GM18867 (cell line): Measurements from ENCODE around the gene SLC25A38.

Experiments
- ATAC-seq: cut with Tn5 transposase; IDR thresholded peaks from one replicate; pipeline ENCODE4 v1.9.1; 2021; ENCODE audit warnings: mild to moderate bottlenecking, moderate library complexity; ENCODE audit not compliant: unreplicated experiment

Gene SLC25A38

GRCh38 chr3:39428745-39429201 is 45.6 kb downstream of the SLC25A38 start:
- no peak for ATAC-seq

- ATAC-seq: no peak
These were observed 46.3 kb downstream of the SLC25A38 start for GRCh38 chr3:39429466-39429865.

DNA sequence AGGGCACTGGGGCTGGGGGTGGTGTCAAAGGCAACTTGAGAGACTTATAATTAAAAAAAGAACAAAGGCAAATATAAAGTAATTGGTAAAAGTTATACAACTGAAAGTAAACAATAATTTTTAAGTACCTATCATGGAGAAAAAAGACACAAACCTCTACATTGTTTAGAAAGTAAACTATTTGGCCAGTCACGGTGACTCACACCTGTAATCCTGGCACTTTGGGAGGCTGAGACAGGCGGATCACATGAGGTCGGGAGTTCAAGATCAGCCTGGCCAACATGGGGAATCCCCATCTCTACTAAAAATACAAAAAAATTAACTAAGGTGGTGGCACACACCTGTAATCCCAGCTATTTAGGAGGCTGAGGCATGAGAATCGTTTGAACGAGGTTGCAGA is 49.2 kb downstream of the SLC25A38 start:
- ATAC-seq: no peak

GRCh38 chr3:39433642-39434041 is 50.5 kb downstream of the SLC25A38 start:
- ATAC-seq: no peak

GRCh38 chr3:39434574-39434973 is 51.4 kb downstream of the SLC25A38 start:
- ATAC-seq: no peak

GRCh38 chr3:39435006-39435748 is 52.0 kb downstream of the SLC25A38 start:
- no peak for ATAC-seq

DNA sequence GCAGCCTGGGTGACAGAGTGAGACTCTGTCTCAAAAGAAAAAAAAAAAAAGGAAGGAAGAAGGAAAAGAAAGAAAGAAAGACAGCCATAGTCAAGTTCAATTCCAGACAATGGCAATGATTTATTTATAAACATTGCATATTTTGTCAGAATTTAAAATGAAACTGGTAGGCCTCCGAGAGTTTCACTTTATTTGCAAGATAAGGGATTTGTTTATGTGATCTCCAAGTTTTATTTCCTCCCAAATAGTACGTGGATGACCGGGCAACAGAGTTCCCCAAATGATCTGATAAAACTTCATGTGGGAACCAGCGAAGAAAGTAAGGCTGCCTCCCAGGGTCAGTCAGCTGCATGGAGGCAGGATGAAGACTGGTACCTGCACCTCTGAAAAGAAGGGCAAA is 55.7 kb downstream of the SLC25A38 start:
- no peak for ATAC-seq

- no peak for ATAC-seq
These were observed 57.1 kb downstream of the SLC25A38 start for GRCh38 chr3:39440316-39440715.

DNA sequence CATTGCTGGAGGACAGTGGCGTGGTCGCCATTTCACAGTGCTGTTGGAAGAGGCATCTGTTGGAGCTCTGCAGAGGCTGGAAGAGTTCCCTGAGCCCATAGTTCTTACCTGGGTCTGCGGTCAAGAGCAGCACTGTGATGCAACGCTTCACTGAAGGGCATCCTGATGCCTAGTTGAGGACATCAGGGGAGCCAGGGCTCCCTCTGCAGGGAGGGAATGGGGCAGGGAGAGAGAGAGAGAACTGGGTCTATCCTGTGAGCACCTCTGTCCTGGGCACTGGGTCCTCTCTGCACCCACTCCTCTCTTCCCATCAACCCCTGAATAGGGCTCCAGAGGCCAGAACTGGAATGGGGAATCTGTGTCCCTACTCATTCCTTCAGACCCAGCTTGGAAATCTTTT is 60.4 kb downstream of the SLC25A38 start:
- ATAC-seq: no peak

- no peak for ATAC-seq
These were observed 62.8 kb downstream of the SLC25A38 start for GRCh38 chr3:39445927-39446326.

- no peak for ATAC-seq
These were observed 63.3 kb downstream of the SLC25A38 start for GRCh38 chr3:39446444-39446843.
